Activated CD4-positive, alpha-beta T cell treated with anti-CD3 and anti-CD28 coated beads, Interleukin-2, amount 50 U/mL, for 4 hours (primary cell): ENCODE measurements around the gene PARVB.

Experiments
- DNase-seq, 2 experiments: peaks; one replicate each; pipeline ENCODE4 v3.0.0-alpha.2; 2020

The PARVB gene

GRCh38 chr22:44143105-44143474, 119.0 kb downstream of the PARVB start:
- DNase-seq = no peak

GRCh38 chr22:44143579-44143978, 119.5 kb downstream of the PARVB start:
- DNase-seq = no peak

GRCh38 chr22:44144046-44144569, 120.0 kb downstream of the PARVB start:
- DNase-seq = no peak

- no peak for DNase-seq
Measured at GRCh38 chr22:44145544-44145943, 121.4 kb downstream of the PARVB start.

- no peak for DNase-seq
Measured at GRCh38 chr22:44146088-44146861, 122.2 kb downstream of the PARVB start.

- DNase-seq = no peak
Measured at GRCh38 chr22:44147008-44147645, 123.0 kb downstream of the PARVB start.

- DNase-seq = no peak
Measured at GRCh38 chr22:44147821-44148574, 123.9 kb downstream of the PARVB start.

GRCh38 chr22:44151676-44152075, 127.6 kb downstream of the PARVB start:
- no peak for DNase-seq

GRCh38 chr22:44153710-44154109, 129.6 kb downstream of the PARVB start:
- no peak for DNase-seq

GRCh38 chr22:44154436-44154942, 130.4 kb downstream of the PARVB start:
- no peak for DNase-seq

GRCh38 chr22:44155115-44155514, 131.0 kb downstream of the PARVB start:
- DNase-seq = no peak

- DNase-seq = no peak
Measured at GRCh38 chr22:44157916-44158618, 134.0 kb downstream of the PARVB start.

- no peak for DNase-seq
Measured at GRCh38 chr22:44158816-44159215, 134.7 kb downstream of the PARVB start.

GRCh38 chr22:44159221-44159620, 135.1 kb downstream of the PARVB start:
- DNase-seq = no peak

- no peak for DNase-seq
Measured at GRCh38 chr22:44159811-44160210, 135.7 kb downstream of the PARVB start.

- no peak for DNase-seq
Measured at GRCh38 chr22:44160421-44160820, 136.3 kb downstream of the PARVB start.

GRCh38 chr22:44161673-44162072, 137.6 kb downstream of the PARVB start:
- no peak for DNase-seq

GRCh38 chr22:44162960-44163359, 138.9 kb downstream of the PARVB start:
- DNase-seq = no peak

GRCh38 chr22:44163536-44163935, 139.4 kb downstream of the PARVB start:
- DNase-seq = no peak

GRCh38 chr22:44164031-44164430, 139.9 kb downstream of the PARVB start:
- no peak for DNase-seq

- DNase-seq = no peak
Measured at GRCh38 chr22:44165286-44165874, 141.3 kb downstream of the PARVB start.
